HG03064 (cell line): Measurements from ENCODE around the gene CNTNAP2.

Source experiments
- ATAC-seq: cut with Tn5 transposase; IDR thresholded peaks from one replicate; pipeline ENCODE4 v1.9.1; 2021; ENCODE audit warnings: low read depth; ENCODE audit not compliant: unreplicated experiment

The CNTNAP2 gene

DNA sequence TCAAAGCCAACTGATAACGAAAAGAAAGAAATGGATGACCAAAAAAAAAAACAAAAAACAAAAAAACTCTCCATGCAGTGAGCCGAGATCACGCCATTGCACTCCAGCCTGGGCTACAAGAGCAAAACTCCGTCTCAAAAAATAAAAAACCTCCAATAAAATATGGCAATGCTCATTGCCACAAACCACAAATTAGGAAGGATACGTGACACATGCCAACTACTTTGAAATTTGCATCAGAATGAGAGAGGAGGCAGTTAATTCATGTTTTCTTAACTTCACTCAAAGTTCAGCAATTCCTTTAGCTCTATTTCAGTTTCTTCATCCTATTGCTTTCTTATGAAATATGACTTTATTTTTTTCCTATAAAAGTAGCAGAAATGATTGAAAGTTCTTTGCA lies 2075.9 kb downstream of the CNTNAP2 start:
- no peak for ATAC-seq

- ATAC-seq: no peak
These were observed 2085.4 kb downstream of the CNTNAP2 start for GRCh38 chr7:148201992-148202391.

DNA sequence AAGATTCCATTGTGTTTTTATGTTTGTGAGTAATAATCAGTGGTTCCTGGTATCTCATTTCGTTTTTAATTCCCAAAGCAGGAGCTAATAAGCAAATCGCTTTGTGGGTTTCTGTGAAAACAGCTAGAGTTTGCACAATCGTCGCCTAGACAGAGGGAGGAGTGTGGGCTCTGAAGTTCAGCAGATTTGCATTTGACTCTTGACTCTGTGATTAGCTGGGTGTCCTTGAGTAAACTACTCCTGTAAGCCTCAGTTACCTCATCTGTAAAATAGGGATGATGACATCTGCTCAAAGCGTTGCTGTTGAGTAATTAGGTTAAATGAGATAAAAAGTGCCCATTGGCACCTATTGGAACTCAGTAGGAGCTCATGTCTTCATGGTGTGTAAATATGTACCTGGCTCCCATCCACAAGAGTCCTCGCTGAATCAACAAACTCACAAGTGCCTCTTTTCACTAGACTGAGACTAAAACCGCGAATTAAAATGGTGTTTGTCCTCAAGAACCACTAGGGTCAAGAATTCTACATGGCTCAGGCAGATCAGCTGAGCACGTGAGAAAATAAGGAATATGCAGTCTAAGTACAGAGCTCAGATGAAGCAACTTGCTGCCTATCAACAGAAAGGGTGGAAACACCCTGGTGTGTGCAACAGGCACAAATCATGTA lies 2088.2 kb downstream of the CNTNAP2 start:
- no peak for ATAC-seq

GRCh38 chr7:148209643-148210190 lies 2093.1 kb downstream of the CNTNAP2 start:
- no peak for ATAC-seq

GRCh38 chr7:148210804-148211325 lies 2094.3 kb downstream of the CNTNAP2 start:
- no peak for ATAC-seq

DNA sequence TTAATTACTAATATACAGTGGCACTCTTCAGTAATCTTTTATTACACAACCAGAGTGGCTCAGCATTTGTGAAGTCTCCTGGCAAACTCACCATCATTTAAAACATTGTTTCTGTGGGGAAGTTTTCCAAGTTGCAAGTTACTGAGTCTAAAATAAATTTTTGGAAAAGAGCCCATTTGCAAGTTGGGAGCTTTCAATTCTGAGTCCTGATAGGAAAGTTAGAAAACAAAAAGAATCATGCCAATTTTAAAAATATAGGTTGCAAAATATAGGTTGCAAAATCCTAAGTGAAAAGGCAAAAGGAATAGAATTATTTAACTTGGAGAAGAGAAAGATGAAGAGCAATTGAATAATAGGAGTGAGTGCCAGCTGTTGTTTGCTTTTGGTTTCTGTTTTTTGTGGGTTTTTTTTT lies 2095.1 kb downstream of the CNTNAP2 start:
- no peak for ATAC-seq

GRCh38 chr7:148212731-148213130 lies 2096.1 kb downstream of the CNTNAP2 start:
- ATAC-seq: no peak

GRCh38 chr7:148214101-148214500 lies 2097.5 kb downstream of the CNTNAP2 start:
- no peak for ATAC-seq

DNA sequence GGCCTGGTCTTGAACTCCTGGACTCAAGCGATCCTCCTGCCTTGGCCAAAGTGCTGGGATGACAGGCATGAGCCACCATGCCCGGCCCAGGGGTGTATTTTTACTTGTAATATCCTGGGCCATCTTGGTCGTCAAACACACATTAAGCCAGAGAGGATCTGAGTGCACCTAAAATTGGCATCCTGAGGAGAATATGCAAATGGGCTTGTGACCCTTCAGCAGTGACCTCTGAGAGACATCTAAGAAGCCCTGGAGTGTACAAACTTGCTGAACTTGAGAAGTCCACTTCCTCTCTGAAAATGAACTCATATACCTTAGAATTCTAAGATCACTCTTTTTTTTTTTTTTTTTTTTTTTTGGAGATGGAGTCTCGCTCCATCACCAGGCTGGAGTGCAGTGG lies 2102.0 kb downstream of the CNTNAP2 start:
- no peak for ATAC-seq

DNA sequence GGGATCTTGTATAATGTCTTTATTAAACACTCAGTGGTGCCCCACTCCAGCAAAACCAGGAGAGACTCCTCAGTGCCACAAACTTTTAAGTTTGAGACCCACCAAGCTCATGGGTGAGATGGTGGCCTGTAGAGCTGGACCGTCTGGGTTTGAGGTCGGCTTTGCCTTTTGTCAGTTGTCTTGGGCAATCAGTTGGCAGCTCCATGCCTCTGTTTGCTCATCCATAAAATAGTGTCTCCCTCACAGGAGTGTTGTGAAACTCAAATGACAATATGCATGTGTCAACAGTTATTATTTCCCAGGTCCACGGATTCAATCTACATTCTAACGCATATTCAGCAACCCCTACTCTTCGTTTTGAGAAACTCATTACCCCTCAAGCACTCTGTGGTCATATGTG lies 2106.1 kb downstream of the CNTNAP2 start:
- ATAC-seq: no peak

GRCh38 chr7:148223160-148223559 lies 2106.6 kb downstream of the CNTNAP2 start:
- no peak for ATAC-seq

- ATAC-seq: no peak
These were observed 2107.1 kb downstream of the CNTNAP2 start for GRCh38 chr7:148223738-148224137.

DNA sequence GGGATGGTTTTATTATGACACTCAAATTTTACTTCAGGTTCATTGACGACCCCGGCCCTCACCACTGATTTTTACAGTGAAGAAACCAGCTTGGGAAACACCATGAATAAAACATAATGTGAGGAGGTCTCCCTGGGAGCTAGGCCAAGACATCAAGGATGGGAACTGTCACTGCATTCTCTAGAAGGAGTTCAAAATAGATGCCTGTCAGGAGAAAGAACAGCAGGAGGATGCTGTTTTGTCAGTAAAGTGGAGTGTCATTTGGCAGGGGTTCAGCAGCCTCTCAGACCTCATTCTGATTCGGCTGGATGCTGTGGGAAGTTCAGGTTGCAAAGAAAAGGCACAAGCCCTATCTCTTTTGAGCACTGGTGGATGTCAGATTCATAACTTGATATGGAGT lies 2113.7 kb downstream of the CNTNAP2 start:
- ATAC-seq: no peak

- ATAC-seq: no peak
These were observed 2114.3 kb downstream of the CNTNAP2 start for GRCh38 chr7:148230883-148231282.

DNA sequence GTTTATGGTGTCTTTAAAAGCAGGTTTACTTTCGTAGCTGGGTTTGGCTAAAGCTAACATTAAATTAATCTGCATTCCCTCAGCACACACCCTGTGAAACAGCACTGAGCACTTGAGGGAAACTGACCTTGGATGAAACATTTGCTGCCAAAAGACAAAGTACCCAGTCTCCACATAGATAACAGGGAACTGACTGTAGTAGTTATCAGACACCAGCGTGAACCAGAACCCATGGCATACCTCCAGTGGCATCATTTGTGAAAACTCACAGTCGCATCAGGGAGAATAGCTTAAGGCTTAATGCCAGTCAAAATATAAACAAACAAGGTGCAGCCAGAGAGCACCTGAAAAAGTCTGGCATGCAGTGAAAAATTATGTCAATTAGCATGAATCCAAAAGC lies 2116.2 kb downstream of the CNTNAP2 start:
- no peak for ATAC-seq

- ATAC-seq: no peak
These were observed 2118.1 kb downstream of the CNTNAP2 start for GRCh38 chr7:148234715-148235114.

DNA sequence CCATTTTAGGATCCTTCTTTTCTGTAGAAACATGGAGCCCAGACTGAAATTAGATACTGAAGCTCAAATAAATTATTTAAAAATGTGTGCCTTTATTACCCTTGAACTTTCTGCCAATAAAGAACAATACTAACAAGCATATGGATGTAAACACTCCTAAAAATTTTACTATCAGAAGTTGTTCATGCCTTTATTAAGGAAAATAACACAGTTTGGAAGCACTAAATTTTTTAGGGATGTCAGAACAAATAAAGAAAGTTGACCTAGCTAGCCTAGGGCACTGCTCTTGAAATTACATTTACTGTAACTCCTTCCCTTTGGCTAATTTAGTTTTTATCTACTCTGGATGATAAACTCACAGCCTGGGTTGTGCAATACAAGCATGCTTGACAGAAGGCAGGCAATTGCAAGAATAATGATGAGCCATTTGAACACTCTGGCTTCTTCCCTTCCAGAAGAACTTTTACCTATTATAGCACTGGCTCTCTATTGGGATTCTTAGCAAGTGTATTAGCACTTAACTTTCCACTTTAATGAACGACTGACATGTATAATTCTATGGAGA lies 2122.2 kb downstream of the CNTNAP2 start:
- no peak for ATAC-seq

- peak; percentile 25 for ATAC-seq
These were observed 2125.2 kb downstream of the CNTNAP2 start for GRCh38 chr7:148241700-148242293.

- ATAC-seq: peak; percentile 87
These were observed 2125.8 kb downstream of the CNTNAP2 start for GRCh38 chr7:148242294-148242821.

GRCh38 chr7:148245381-148245780 lies 2128.8 kb downstream of the CNTNAP2 start:
- no peak for ATAC-seq

DNA sequence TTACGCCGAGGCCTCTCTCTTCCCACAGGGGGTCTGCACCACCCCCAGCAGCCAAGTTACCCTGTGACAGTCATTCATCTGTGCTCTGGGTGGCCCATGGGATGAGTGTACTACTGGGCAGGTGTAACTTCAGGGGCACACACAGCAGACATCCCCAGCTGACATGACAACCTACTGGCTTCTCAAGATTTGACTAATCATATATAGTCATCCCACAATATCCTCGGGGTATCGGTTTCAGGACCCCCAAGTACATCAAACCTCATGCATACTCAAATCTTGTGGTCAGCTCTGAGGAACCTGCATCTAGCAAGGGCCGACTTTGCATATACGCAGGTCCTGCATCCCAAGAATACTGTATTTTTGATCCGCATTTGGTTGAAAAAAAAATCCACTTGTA lies 2137.0 kb downstream of the CNTNAP2 start:
- no peak for ATAC-seq
